GM11168 (cell line): ENCODE data around the gene SRM.
"Not testable (repeated sequence)": the region's sequence is repeated elsewhere in the genome, so short reads cannot be mapped to it uniquely, and the experiment has no call there.

ENCODE experiments used
- in situ Hi-C: fragments of 300-500 bp; cut with MboI; formaldehyde crosslinking; loops from one replicate; pipeline ENCODE4 v1.12.0; 2022; ENCODE audit warnings: low sequenced_read_pairs; ENCODE audit not compliant: unreplicated experiment

Gene SRM

GRCh38 chr1:11051121-11051520, 8.7 kb downstream of the SRM start:
- in situ Hi-C loops, result loop anchor here (25.0 kb wide), 1 partner anchor 586 kb away; no protein-coding TSS in a partner anchor

GRCh38 chr1:11046625-11047365, 13.0 kb downstream of the SRM start, which contains the start of gene MASP2:
Gene MASP2 (minus strand): TSS chr1:11047239. CDS start chr1:11047207, 32 bp downstream.
- in situ Hi-C loops, result no loop called here

GRCh38 chr1:11046270-11046566, 13.6 kb downstream of the SRM start:
- in situ Hi-C loops, result no loop called here

- in situ Hi-C loops, result no loop called here
These were observed 14.2 kb downstream of the SRM start for GRCh38 chr1:11045428-11046269.

GRCh38 chr1:11044849-11045427, 14.9 kb downstream of the SRM start:
- in situ Hi-C loops, result no loop called here

GRCh38 chr1:11044086-11044848, 15.6 kb downstream of the SRM start:
- in situ Hi-C loops, result no loop called here

- in situ Hi-C loops, result no loop called here
These were observed 16.6 kb downstream of the SRM start for GRCh38 chr1:11042995-11043874.

GRCh38 chr1:11042065-11042464, 17.8 kb downstream of the SRM start:
- in situ Hi-C loops, result no loop called here

GRCh38 chr1:11041048-11041447, 18.8 kb downstream of the SRM start:
- in situ Hi-C loops, result no loop called here

GRCh38 chr1:11040105-11040429, 19.8 kb downstream of the SRM start:
- in situ Hi-C loops, result not testable (repeated sequence)

- in situ Hi-C loops, result no loop called here
These were observed 20.3 kb downstream of the SRM start for GRCh38 chr1:11039351-11040104.

GRCh38 chr1:11037740-11038182, 22.1 kb downstream of the SRM start:
- in situ Hi-C loops, result no loop called here

GRCh38 chr1:11037019-11037739, 22.6 kb downstream of the SRM start:
- in situ Hi-C loops, result not testable (repeated sequence)

- in situ Hi-C loops, result no loop called here
These were observed 28.1 kb downstream of the SRM start for GRCh38 chr1:11031624-11032262.

- in situ Hi-C loops, result no loop called here
These were observed 29.0 kb downstream of the SRM start for GRCh38 chr1:11030865-11031264.

GRCh38 chr1:11028018-11028417, 31.8 kb downstream of the SRM start:
- in situ Hi-C loops, result no loop called here

- in situ Hi-C loops, result no loop called here
These were observed 32.5 kb downstream of the SRM start for GRCh38 chr1:11027316-11027715.

- in situ Hi-C loops, result no loop called here
These were observed 32.9 kb downstream of the SRM start for GRCh38 chr1:11026903-11027302.
